RPMI8226 (cell line): Measurements from ENCODE around the gene CARMIL3.

Source experiments
- DNase-seq: peaks from one replicate; pipeline ENCODE4 v3.0.0-alpha.2; 2015

The CARMIL3 gene

GRCh38 chr14:24116128-24116814 is 64.5 kb downstream of the CARMIL3 start:
- no peak for DNase-seq

- no peak for DNase-seq
These were observed 65.4 kb downstream of the CARMIL3 start for GRCh38 chr14:24117179-24117578.
